Upper lobe of left lung (tissue), 6 donors: ENCODE measurements around the gene RASGRF2. TPM values are rescaled to one million over a fixed set of nuclear protein-coding genes. Genes with fewer than 3 reads are reported as not detected.

Source experiments
- ATAC-seq, 2 donors: fragments of 200-7000 bp; cut with Tn5 transposase; one replicate each; pipeline ENCODE4 v1.9.1; 2022; ENCODE audit warnings: mild to moderate bottlenecking in 2 of 2, moderate library complexity in 2 of 2; ENCODE audit not compliant: low FRiP score in 2 of 2
- DNase-seq, 2 donors: peaks; one replicate each; pipeline ENCODE4 v3.0.0-alpha.2; 2019 to 2020
- H3K27ac ChIP-seq, 4 donors: fragments of 200-600 bp; sonication (generic); one replicate each; pipeline ENCODE4 v1.5.1; 2016 to 2019
- H3K27me3 ChIP-seq, 4 donors: fragments of 200-600 bp; sonication (generic); one replicate each; pipeline ENCODE4 v1.5.1; 2017 to 2019
- H3K36me3 ChIP-seq, 4 donors: fragments of 200-600 bp; sonication (generic); one replicate each; pipeline ENCODE4 v1.5.1; 2016 to 2019
- H3K4me1 ChIP-seq, 4 donors: fragments of 200-600 bp; sonication (generic); one replicate each; pipeline ENCODE4 v1.5.1; 2018 to 2019
- H3K4me3 ChIP-seq, 4 donors: fragments of 200-600 bp; sonication (generic); one replicate each; pipeline ENCODE4 v1.5.1; 2017 to 2019; ENCODE audit warnings: mild to moderate bottlenecking in 2 of 4, moderate library complexity in 1 of 4
- H3K9me3 ChIP-seq, 4 donors: fragments of 200-600 bp; sonication (generic); one replicate each; pipeline ENCODE4 v1.5.1; 2018 to 2019
- CTCF ChIP-seq, 6 experiments: fragments of 450-650 bp in 4 of 6; fragments of 200-600 bp in 2 of 6; sonication (generic) in 2 of 6; IDR thresholded peaks; one replicate each; pipeline ENCODE4 v1.5.1; 2016 to 2019; ENCODE audit warnings: antibody characterized with exemption in 6 of 6
- EP300 ChIP-seq, 4 donors: sonication (generic); formaldehyde crosslinking; IDR thresholded peaks; one replicate each; pipeline ENCODE4 v1.5.1; 2017; ENCODE audit warnings: antibody characterized with exemption in 4 of 4, control low read depth in 2 of 4
- POLR2A ChIP-seq, 4 donors: fragments of 450-650 bp; IDR thresholded peaks; one replicate each; pipeline ENCODE4 v1.5.1; 2016 to 2017; ENCODE audit warnings: antibody characterized with exemption in 4 of 4, mild to moderate bottlenecking in 2 of 4
- POLR2AphosphoS5 ChIP-seq, 2 donors: sonication (generic); formaldehyde crosslinking; IDR thresholded peaks; one replicate each; pipeline ENCODE4 v1.5.1; 2017; ENCODE audit warnings: antibody characterized with exemption in 2 of 2
- WGBS, 2 donors: methylation state at CpG; one replicate each; pipeline ENCODE4 v1.1.5; 2017 to 2018; 5-methylcytosine and 5-hydroxymethylcytosine counted together
- total RNA-seq, 6 donors: library from RNA; depleted of rRNA in 4 of 6; stranded (reverse); fragments of >200 nt in 4 of 6; gene quantifications; one replicate each; pipeline versions ENCODE4 v1.1.0 to v1.2.1, GENCODE V29; 2016 to 2021
- donor health status: DM: no; HTN: no; CAD: no; lungs with moderate emphysema.
- donor health status: DM: no; HTN: yes; CAD: no; lungs with severe emphysema.

Gene RASGRF2
- total RNA-seq, 6 donors from 2014 or later = 1.5 to 10.5 (median 4.9) TPM

DNA sequence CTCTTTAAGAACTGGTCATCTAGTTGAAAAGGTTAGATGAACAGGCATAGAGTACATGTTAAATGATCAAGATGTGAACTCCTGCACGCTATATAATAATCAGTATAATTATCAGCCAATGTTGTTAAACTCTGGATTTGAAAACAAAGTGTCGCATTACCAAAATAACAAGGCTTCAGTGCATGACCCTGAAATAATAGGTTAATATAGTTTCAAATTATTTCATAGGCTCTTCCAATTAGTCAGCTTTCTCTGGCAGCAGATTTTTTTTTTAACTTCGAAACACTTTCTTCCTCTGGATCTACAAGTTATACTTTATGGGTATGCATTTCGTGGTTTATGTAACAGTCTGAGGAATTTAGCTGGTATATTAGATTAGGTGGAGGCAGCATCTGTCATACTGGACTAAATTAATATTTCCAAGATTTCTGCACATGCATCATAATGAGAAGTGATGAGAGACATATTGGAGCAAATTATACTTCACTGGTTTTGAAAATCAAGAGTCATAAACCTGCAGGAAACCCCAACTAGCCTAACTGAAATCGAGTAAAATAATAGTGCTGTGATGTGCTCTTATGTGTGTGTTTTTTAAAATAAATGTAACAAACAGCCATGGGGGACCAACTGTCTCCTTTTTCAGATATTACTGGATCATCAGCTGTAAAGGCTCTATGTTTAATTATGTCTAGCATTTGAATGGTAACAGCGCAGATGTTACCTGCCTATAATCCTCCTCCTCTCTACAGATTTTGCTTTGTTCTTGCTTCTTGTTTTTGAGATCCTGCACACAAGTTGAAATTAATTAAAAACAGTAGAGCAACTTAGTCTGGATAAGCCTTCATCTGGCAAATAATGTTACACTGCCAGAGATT, 187.1 kb downstream of the RASGRF2 start:
- 76 to 91% methylated on average over 6 of the region's 6 CpGs for WGBS, 2 donors
- Histone ChIP-seq H3K36me3 (no peaks in the 10 kb centered on the region), H3K27ac (no peak overlapping the region), H3K4me3 (no peak overlapping the region), H3K4me1 (no peaks in the 10 kb centered on the region), H3K27me3 (no peaks in the 10 kb centered on the region), H3K9me3 (no peaks in the 10 kb centered on the region)
- TF ChIP-seq POLR2A (IDR thresholded peaks at IDR 0.05) (no peak), POLR2AphosphoS5 (IDR thresholded peaks at IDR 0.05) (no peak), EP300 (IDR thresholded peaks at IDR 0.05) (no peak), CTCF (IDR thresholded peaks at IDR 0.05) (no peak)
- no peak for DNase-seq
- no peak for ATAC-seq

DNA sequence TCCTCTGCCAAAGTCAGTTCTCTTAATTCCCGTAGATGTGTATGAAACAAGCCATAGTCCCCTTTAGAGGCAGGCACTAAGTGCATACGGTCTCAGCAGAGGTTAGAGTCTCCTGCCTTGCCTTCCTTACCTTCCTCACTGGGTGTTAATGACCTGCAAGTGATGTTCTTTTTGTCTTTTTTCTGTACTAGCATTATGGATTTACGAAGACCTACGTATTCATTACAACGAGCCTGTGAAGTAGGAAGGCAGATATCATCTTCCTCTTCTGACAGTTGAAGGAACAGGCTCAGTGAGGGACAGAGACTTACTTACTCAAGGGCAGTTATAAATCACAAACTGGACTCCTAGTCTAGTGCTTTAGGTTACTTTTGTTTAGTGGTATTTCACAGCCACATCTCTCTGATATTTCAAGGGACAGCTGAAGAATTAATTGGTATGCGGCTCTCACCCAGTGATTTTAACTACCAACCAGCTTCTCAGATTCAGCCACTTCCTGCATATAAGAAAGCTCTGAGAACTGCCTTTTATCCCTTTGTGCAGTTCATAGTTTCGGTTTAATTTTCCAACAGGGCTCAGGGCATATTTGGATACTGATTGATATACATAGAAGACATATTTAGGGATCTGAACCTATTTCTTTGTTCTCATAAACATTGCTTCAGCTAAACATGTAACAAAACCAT, 187.9 kb downstream of the RASGRF2 start:
- H3K27me3 ChIP-seq = no peaks in the 10 kb centered on the region
- no peak overlapping the region for H3K27ac ChIP-seq
- DNase-seq = no peak
- no peaks in the 10 kb centered on the region for H3K4me1 ChIP-seq
- ATAC-seq = no peak
- TF ChIP-seq CTCF (IDR thresholded peaks at IDR 0.05) (no peak), POLR2A (IDR thresholded peaks at IDR 0.05) (no peak), EP300 (IDR thresholded peaks at IDR 0.05) (no peak), POLR2AphosphoS5 (IDR thresholded peaks at IDR 0.05) (no peak)
- 71 to 80% methylated on average over 7 of the region's 7 CpGs for WGBS, 2 donors
- no peak overlapping the region for H3K4me3 ChIP-seq
- H3K9me3 ChIP-seq = no peaks in the 10 kb centered on the region
- H3K36me3 ChIP-seq = no peaks in the 10 kb centered on the region

DNA sequence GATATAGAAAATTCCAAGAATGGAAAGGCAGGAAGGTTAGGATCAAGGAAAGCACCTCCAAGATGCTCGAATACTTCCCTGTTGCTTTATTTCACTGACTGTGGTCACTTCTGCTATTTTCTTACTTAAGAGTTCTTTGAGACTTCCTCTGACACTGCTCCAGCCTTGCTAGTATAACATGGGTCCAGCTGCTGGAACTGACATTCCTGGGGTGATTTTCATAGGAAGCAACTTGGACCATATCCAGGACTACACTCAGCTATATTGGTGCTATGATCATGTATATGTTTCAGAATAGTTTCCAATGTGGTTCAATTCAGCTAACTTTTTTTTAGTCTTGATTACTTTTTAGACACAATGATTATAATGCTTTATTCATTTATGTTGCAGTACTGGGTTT, 191.4 kb downstream of the RASGRF2 start:
- no peak for DNase-seq
- H3K4me1 ChIP-seq = no peaks in the 10 kb centered on the region
- H3K27me3 ChIP-seq = no peaks in the 10 kb centered on the region
- no peaks in the 10 kb centered on the region for H3K36me3 ChIP-seq
- no peaks in the 10 kb centered on the region for H3K9me3 ChIP-seq
- ATAC-seq = no peak
- TF ChIP-seq CTCF (IDR thresholded peaks at IDR 0.05) (no peak), POLR2AphosphoS5 (IDR thresholded peaks at IDR 0.05) (no peak), EP300 (IDR thresholded peaks at IDR 0.05) (no peak), POLR2A (IDR thresholded peaks at IDR 0.05) (no peak)
- H3K4me3 ChIP-seq = no peak overlapping the region
- H3K27ac ChIP-seq = no peak overlapping the region
- WGBS, 2 donors = 32 to 40% methylated on average over 1 of the region's 1 CpG

- no peak overlapping the region for H3K27ac ChIP-seq
- no peaks in the 10 kb centered on the region for H3K4me1 ChIP-seq
- no peak overlapping the region for H3K4me3 ChIP-seq
- H3K36me3 ChIP-seq = no peaks in the 10 kb centered on the region
- H3K27me3 ChIP-seq = no peaks in the 10 kb centered on the region
- H3K9me3 ChIP-seq = no peaks in the 10 kb centered on the region
- ATAC-seq = no peak
- no peak for TF ChIP-seq EP300 (IDR thresholded peaks at IDR 0.05)
- no peak for TF ChIP-seq POLR2A (IDR thresholded peaks at IDR 0.05)
- no peak for TF ChIP-seq CTCF (IDR thresholded peaks at IDR 0.05)
- no peak for TF ChIP-seq POLR2AphosphoS5 (IDR thresholded peaks at IDR 0.05)
- DNase-seq = no peak
Measured at GRCh38 chr5:81154725-81155124, 194.6 kb downstream of the RASGRF2 start.
